Natural killer cell (primary cell): Measurements from ENCODE around the gene TVP23C. TPM values are rescaled to one million over a fixed set of nuclear protein-coding genes. Genes with fewer than 3 reads are reported as not detected.

ENCODE experiments used
- ATAC-seq, 3 donors: fragments of 150-1000 bp in 2 of 3; fragments of 200-7000 bp in 1 of 3; cut with Tn5 transposase; 1 replicate in 1 of 3; 2 replicates in 2 of 3; pipeline ENCODE4 v1.10.0; 2021; ENCODE audit warnings: mild to moderate bottlenecking in 2 of 3, moderate library complexity in 2 of 3
- DNase-seq, 2 donors: peaks; one replicate each; pipeline versions ENCODE4 v3.0.0 to v3.0.0-alpha.2; 2013 to 2021; ENCODE audit warnings: mixed read lengths in 1 of 2
- H3K27ac ChIP-seq: one replicate; pipeline ENCODE4 v1.5.1; 2013; ENCODE audit warnings: mild to moderate bottlenecking, low read length
- H3K27me3 ChIP-seq: one replicate; pipeline ENCODE4 v1.6.1; 2013; ENCODE audit warnings: low read length; ENCODE audit not compliant: control insufficient read depth, insufficient read depth
- H3K36me3 ChIP-seq: one replicate; pipeline ENCODE4 v1.6.1; 2013; ENCODE audit warnings: low read length; ENCODE audit not compliant: control insufficient read depth, insufficient read depth
- H3K4me1 ChIP-seq: one replicate; pipeline ENCODE4 v1.6.1; 2013; ENCODE audit warnings: low read length; ENCODE audit not compliant: control insufficient read depth, insufficient read depth
- H3K4me3 ChIP-seq: one replicate; pipeline ENCODE4 v1.5.1; 2013; ENCODE audit warnings: low read length
- H3K9me3 ChIP-seq: one replicate; pipeline ENCODE4 v1.6.1; 2013; ENCODE audit warnings: low read length; ENCODE audit not compliant: control insufficient read depth, insufficient read depth
- H3K27ac Mint-ChIP-seq, 2 donors: one replicate each; pipeline ENCODE4 v1.8.0; 2022; ENCODE audit warnings: mild to moderate bottlenecking in 2 of 2, mixed read lengths in 2 of 2, moderate library complexity in 1 of 2
- H3K27me3 Mint-ChIP-seq, 2 donors: one replicate each; pipeline ENCODE4 v1.8.0; 2022; ENCODE audit warnings: low read depth in 2 of 2, mixed read lengths in 2 of 2
- H3K36me3 Mint-ChIP-seq: one replicate; pipeline ENCODE4 v1.8.0; 2022; ENCODE audit warnings: mixed read lengths
- H3K4me1 Mint-ChIP-seq, 2 donors: one replicate each; pipeline ENCODE4 v1.8.0; 2022; ENCODE audit warnings: mixed read lengths in 2 of 2
- H3K4me3 Mint-ChIP-seq: one replicate; pipeline ENCODE4 v1.8.0; 2022; ENCODE audit warnings: mild to moderate bottlenecking, moderate library complexity, mixed read lengths
- H3K9me3 Mint-ChIP-seq, 2 donors: one replicate each; pipeline ENCODE4 v1.8.0; 2022; ENCODE audit warnings: mixed read lengths in 2 of 2
- WGBS: methylation state at CpG from one replicate; pipeline ENCODE4 v1.1.7; 2013; ENCODE audit warnings: missing lambda C conversion rate; ENCODE audit not compliant: insufficient coverage; 5-methylcytosine and 5-hydroxymethylcytosine counted together
- intact Hi-C: fragments of 100-400 bp; cut with micrococcal nuclease; formaldehyde crosslinking; loops from one replicate; pipeline ENCODE4 v1.14.2; 2022
- total RNA-seq, 4 donors: library from RNA; stranded (reverse); fragments of 120-200 nt in 1 of 4; gene quantifications; one replicate each; pipeline versions ENCODE4 v1.2.3 to v1.2.4, GENCODE V29; 2013 to 2022
- TF ChIP-seq, protein P1 (sequence below): fragments of 200-600 bp; IDR thresholded peaks from one replicate; pipeline ENCODE4 v1.8.0; 2022; ENCODE audit warnings: antibody characterized with exemption

TVP23C gene
- total RNA-seq, 3 donors from 2014 or later (not counting 1 experiment from before 2014, with no cell fraction given), result 28.2 to 45.4 (median 40.4) TPM

DNA sequence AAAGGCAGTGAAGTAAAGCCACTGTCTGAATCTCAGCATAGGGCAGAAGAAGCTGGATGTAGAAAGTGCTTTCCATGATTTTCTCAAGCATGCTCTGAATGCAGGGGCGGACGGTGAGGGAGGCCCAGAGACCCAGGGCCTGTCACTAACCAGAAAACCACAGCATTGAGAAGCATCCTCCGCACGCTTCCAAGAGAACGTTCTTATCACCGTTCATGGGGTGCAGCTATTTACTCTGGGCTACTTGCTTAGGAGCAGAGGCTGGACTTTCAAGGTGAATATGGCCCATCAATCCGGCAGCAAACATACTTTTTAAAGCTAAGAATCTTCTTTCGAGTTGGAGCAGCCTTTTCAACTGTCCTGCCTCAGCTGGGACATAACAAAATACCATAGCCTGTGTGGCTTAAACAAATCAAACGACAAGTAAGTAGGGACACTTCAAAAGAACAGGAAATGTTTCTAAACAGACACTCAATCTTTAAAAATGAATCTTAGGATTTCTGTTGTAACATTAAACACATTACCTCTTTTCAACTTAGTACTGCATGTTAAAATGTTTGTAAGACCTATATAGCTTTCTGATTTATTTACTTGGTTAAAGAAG is 49.3 kb downstream of the TVP23C start:
- TF ChIP-seq, protein P1, sequence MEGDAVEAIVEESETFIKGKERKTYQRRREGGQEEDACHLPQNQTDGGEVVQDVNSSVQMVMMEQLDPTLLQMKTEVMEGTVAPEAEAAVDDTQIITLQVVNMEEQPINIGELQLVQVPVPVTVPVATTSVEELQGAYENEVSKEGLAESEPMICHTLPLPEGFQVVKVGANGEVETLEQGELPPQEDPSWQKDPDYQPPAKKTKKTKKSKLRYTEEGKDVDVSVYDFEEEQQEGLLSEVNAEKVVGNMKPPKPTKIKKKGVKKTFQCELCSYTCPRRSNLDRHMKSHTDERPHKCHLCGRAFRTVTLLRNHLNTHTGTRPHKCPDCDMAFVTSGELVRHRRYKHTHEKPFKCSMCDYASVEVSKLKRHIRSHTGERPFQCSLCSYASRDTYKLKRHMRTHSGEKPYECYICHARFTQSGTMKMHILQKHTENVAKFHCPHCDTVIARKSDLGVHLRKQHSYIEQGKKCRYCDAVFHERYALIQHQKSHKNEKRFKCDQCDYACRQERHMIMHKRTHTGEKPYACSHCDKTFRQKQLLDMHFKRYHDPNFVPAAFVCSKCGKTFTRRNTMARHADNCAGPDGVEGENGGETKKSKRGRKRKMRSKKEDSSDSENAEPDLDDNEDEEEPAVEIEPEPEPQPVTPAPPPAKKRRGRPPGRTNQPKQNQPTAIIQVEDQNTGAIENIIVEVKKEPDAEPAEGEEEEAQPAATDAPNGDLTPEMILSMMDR, result no peak
- intact Hi-C loops, result no loop called here
- H3K27ac ChIP-seq, result no peak overlapping the region
- H3K4me3 Mint-ChIP-seq, result no peak overlapping the region
- H3K36me3 Mint-ChIP-seq, result no peaks in the 10 kb centered on the region
- H3K9me3 Mint-ChIP-seq, result no peaks in the 10 kb centered on the region
- no peak overlapping the region for H3K4me3 ChIP-seq
- no peak for DNase-seq
- H3K9me3 ChIP-seq, result no peaks in the 10 kb centered on the region
- no peaks in the 10 kb centered on the region for H3K27me3 Mint-ChIP-seq
- H3K27me3 ChIP-seq, result no peaks in the 10 kb centered on the region
- no peaks in the 10 kb centered on the region for H3K4me1 ChIP-seq
- 83% methylated on average over 9 of the region's 9 CpGs for WGBS
- ATAC-seq, result no peak
- peaks cover 11% of the 10 kb centered on the region for H3K36me3 ChIP-seq
- no peak overlapping the region for H3K27ac Mint-ChIP-seq
- peaks cover 0 to 18% of the 10 kb centered on the region in 2 donors for H3K4me1 Mint-ChIP-seq

DNA sequence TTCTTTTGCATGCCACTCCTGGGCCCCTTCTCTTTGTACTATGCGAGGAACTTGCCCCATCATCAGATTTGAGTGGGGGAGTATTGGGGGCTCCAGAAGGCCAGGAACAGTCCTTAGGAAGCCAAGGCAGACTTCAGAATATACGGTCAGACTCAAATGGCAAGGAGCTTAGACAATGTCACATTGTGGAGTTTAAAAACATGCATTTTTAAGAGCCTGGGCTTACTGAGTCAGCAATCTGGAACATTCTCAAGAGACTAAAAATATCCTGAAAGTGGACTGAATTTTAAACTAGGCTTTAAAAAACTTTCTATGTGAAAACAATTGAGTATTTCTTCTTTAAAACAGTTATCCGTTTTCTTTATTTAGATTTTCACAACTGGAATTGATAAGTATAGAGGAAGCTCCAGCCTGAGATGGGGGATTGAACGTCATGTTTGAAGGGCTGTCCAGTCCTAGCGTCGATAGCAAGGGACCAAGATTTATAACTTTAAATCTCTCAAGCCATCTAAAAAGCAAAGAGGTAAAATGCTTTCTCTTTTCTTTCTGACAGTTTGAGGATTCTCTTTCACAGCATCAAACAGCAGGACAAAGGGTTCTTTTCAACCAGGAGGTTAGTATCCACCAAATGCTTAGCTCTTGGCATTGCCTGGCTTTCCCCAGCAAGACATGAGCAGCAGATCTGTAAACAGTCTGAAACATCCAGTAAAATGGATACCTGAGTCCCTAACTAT is 50.1 kb downstream of the TVP23C start:
- Histone ChIP-seq H3K4me1 (no peaks in the 10 kb centered on the region), H3K27ac (no peak overlapping the region), H3K4me3 (no peak overlapping the region), H3K27me3 (no peaks in the 10 kb centered on the region), H3K36me3 (peaks cover 11% of the 10 kb centered on the region), H3K9me3 (no peaks in the 10 kb centered on the region)
- no peak overlapping the region for H3K4me3 Mint-ChIP-seq
- H3K27ac Mint-ChIP-seq, result no peak overlapping the region
- TF ChIP-seq, protein P1, result no peak
- 98% methylated on average over 4 of the region's 6 CpGs for WGBS
- DNase-seq (no peak), ATAC-seq (no peak)
- intact Hi-C loops, result no loop called here
- no peaks in the 10 kb centered on the region for H3K9me3 Mint-ChIP-seq
- peaks cover 0 to 14% of the 10 kb centered on the region in 2 donors for H3K4me1 Mint-ChIP-seq
- H3K27me3 Mint-ChIP-seq, result no peaks in the 10 kb centered on the region
- H3K36me3 Mint-ChIP-seq, result no peaks in the 10 kb centered on the region

DNA sequence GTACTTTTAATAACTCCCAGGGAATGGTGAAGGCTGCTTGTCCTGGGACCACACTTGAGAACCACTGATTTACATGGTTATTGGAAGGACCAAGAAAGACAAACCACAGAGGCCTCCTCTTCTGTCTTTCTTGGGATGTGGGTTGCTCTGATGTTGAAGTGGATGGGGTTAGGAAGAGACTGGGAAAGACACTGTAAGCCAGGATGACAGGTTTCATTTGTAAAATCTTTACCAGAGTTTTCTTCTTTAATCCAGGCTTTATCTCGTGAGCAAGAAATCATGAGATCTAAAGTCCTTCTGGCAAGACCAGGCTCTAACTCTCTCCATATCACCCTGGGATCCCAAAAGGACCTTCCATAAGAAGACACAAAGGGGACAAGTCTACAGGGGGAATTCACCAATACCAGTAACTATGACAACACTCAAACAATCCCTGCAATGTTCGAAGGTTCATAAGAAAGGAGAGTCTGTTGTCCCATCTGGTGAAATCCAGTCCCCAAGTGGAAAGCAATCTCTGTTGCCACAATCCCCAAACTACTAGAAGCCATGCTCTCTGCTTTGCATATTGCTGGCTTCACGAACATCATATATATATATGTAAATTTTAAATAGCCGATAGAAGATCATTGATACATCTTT is 51.1 kb downstream of the TVP23C start:
- no peak for ATAC-seq
- peaks cover 0 to 14% of the 10 kb centered on the region in 2 donors for H3K4me1 Mint-ChIP-seq
- no peak for DNase-seq
- no peaks in the 10 kb centered on the region for H3K27me3 ChIP-seq
- no peaks in the 10 kb centered on the region for H3K9me3 Mint-ChIP-seq
- H3K36me3 Mint-ChIP-seq, result no peaks in the 10 kb centered on the region
- H3K27me3 Mint-ChIP-seq, result no peaks in the 10 kb centered on the region
- intact Hi-C loops, result no loop called here
- H3K4me1 ChIP-seq, result no peaks in the 10 kb centered on the region
- H3K27ac ChIP-seq, result no peak overlapping the region
- H3K4me3 ChIP-seq, result no peak overlapping the region
- H3K36me3 ChIP-seq, result peaks cover 11% of the 10 kb centered on the region
- TF ChIP-seq, protein P1, result no peak
- no peak overlapping the region for H3K4me3 Mint-ChIP-seq
- WGBS, result 94% methylated on average over 2 of the region's 4 CpGs
- no peak overlapping the region for H3K27ac Mint-ChIP-seq
- no peaks in the 10 kb centered on the region for H3K9me3 ChIP-seq
